ENCODE results near the gene RAB40C. TPM values are rescaled to one million over a fixed set of nuclear protein-coding genes. Genes with fewer than 3 reads are reported as not detected.

The RAB40C gene
- polyA plus RNA-seq, 12 donors: 8.8 to 25.9 (median 10.6) TPM; not detected in 1

- DNase-seq: no peak
Measured at GRCh38 chr16:609316-609715, 19.4 kb downstream of the RAB40C start.

GRCh38 chr16:609984-610383 is 20.1 kb downstream of the RAB40C start:
- no peak for DNase-seq

DNA sequence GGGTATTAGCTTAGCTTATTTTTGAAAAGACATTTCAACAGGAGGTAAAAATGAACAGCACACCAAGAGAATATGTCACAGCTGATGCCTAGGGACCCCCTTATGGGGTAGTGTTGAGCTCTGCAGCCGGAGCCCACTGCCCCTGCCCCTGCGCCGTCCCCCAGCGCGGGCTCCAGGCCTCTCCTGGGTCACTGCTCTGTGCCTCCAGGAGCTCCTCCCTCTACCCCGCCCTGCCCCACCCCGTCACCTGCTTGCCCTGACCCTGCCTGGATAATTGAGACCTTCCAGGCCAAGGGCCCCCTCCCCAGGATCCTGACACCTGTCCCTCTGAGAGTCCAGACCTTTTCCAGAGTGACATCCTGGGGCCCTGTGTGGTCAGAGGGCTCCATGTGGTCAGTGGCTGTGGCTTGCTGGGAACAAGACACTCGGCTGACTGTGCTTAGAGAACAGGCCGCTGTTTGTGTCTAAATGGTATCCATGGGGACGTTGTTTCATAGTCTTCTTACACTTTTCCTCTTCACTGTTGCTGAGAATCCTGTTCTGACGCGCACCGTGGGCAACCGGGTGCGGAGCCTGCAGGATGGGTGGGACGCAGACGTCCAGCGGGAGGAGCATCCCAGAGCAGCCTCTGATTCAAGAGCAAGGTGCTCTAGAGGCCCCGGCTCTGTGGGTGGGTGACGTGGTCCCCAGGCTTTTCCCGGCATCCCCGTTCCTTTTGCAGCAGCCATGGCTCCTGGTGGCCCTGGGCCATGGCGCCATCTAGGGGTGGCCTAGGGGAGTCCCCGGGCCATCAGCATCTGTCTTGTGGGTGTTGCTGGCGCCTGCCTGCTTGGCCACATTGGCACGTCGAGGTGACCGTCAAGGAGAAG is 20.9 kb downstream of the RAB40C start:
- DNase-seq: no peak

DNA sequence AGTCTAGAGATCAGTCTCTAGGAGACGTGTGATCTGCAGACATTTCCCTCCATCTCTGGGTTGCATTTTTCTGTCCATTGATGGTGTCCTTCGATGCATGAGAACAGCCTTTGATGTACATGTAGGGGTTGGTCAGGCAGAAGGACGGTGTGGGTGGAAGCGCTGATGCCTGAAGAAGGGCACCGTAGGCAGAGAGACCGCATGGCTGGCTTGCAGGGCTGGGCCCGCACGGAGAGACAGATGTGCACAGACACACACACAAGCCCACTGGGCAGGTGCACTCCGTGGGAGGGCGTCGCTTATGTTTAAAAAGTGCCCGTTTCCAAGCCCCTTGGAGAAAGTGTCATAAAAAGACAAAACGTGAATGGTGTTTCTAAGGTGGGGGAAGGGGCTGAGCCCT is 25.3 kb downstream of the RAB40C start:
- no peak for DNase-seq

GRCh38 chr16:616733-617586 is 27.1 kb downstream of the RAB40C start:
- no peak for DNase-seq

GRCh38 chr16:617855-618254 is 28.0 kb downstream of the RAB40C start:
- no peak for DNase-seq

DNA sequence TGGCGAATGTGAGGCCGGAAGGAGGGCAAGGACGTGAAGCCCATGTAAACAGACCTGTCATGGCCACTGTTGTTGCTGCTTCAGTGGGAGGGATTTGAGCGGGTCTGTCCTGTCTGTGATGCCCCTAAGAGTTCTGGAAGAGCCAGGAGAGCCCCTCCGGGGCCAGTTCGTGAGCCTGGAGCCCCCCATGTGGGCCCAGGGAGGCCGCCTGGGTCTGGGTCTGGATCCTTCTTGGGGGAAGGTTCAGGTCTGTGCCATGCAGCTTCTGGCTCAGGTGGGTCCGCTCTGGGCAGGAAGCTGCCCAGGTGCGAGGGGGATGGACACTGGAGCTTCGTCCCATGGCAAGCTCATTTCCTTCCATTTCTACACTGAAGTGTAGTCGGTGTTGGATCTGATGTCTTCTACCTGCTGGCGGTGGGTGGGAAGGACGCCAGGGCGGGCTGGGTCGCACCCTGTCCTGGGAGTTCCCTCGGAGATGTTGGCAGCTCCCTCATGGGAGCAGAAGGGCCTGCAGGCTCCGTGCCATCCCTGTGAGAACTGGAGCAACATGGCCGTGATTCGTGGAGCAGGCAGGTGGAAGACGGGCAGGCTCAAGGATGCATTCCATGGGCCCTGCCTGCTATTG is 29.7 kb downstream of the RAB40C start:
- DNase-seq: no peak

DNA sequence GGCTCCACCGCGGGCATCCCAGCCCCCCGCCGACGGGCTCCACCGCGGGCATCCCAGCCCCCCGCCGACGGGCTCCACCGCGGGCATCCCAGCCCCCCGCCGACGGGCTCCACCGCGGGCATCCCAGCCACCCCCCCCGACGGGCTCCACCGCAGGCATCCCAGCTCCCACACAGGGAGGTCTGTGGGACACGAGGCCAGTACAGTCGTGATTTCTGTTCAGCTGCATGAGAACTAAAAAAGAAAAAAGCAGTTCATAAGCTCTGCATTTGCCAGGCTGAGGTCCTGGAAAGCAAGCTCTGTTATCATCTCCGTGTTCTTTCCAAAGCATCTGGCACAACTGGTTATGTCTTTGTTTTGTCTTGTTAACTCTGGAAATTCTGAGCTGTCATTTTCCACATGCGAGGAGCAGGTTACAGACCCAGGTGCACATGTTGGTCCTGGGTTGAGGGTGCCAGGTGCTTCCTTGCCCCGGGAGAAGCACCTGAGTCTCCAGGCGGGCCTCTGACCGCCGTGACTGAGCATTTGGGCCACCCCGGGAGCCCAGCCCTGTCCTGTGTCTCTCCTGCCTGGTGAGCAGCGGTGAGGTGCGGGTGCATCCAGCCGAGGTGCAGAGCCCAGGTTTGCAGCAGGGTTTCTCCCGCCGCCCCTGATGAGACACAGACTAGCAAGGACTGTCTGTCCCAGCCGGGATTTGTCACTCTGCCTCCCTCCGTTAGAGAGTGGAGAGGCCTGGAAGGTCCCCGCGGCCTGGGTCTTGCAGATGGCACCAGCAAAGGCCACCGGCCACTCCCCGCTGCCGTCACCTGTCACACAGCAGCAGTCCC is 31.0 kb downstream of the RAB40C start:
- no peak for DNase-seq

GRCh38 chr16:621526-622105 is 31.8 kb downstream of the RAB40C start:
- no peak for DNase-seq

- no peak for DNase-seq
Measured at GRCh38 chr16:622920-623280, 33.0 kb downstream of the RAB40C start.

DNA sequence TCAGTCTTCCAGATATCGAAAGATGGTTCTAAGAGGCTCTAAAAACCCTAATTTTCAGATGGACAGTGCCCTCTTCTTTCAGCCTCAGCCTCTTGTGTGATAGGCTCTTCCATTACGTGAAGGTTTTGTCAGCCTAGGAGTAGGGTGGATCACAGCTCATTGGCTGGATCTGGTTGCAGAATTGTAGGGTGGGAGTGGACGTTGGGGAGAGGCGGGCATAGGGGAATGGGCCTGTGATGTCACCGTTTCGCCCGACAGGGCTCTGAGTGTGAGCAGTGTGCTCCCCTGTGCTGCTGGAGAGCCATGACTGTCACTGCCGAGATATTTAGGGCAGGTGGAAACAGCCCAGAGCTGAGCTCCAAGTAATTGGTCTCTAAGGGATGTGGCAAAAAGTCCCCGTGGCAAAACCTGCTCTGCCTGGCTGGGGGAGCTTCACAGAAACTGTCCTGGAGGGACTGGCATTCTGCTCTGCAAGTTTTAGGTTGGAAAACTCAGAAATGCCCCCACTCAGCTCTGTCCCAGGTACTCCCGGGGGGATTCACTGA is 34.7 kb downstream of the RAB40C start:
- DNase-seq: no peak

DNA sequence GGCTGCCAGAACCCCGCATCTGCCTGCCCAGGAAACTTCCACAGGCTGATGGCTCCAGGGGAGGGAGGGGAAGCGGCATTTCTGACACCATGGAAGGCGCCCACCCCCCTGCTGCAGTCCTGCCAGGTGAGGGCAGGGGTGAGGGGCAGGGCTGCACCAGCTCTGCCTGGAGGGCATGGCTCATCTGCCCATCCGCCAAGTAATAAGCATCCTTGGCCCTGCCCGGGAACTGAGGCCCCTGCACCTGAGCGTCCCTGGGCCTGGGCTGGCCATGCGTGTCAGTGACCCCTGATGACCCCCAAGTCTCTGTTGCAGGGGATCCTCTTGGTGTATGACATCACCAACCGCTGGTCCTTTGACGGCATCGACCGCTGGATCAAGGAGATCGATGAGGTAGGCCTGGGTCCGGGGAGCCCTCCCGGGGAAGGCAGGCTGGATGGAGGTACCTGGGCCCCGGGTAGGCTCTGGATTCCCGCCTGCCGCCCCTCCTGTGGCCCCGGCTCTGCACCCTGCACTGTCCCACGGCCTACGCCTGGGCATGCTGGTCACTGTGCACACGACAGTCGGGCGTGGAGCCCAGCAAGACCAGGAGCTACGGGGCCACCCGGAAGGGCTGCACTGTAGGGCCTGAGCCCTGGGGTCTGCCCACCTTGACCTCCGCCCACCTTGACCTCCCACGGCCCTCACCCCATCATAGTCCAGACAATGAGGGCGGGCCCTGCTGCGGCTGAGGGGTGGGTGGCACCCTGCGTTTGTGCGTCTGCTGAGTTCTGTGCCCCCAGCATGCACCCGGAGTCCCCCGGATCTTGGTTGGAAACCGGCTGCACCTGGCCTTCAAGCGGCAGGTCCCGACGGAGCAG is 35.5 kb downstream of the RAB40C start:
- no peak for DNase-seq

DNA sequence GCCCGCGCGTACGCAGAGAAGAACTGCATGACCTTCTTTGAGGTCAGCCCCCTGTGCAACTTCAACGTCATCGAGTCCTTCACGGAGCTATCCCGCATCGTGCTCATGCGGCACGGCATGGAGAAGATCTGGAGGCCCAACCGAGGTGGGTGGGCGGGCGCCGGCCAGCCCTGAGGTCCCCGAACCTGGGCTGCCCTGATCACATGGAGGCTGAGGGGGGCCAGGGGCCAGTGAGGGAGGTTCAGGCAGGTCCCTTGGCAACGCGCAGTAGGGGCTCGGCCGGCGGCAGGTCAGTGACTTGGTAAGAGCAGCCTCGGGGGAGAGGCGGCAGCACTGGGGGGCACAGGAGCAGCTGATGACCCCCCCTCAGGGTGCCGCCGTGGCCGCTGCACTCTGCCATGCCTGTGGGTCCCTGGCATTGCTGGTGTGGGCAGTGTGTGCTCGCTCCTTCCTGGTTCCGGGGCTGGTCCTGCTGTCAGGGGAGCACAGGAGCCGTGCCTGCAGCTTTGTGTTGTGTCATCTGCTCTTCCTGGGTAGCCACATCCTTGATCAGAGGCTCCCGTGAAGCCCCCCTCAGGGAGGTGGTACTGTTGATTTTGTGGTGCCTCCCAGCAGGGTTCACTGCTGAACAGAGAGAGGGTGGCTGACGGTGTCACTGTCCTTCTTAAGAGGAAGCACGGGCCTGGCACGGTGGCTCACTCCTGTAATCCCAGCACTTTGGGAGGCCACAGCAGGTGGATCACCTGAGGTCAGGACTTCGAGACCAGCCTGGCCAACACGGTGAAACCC is 36.3 kb downstream of the RAB40C start:
- no peak for DNase-seq

DNA sequence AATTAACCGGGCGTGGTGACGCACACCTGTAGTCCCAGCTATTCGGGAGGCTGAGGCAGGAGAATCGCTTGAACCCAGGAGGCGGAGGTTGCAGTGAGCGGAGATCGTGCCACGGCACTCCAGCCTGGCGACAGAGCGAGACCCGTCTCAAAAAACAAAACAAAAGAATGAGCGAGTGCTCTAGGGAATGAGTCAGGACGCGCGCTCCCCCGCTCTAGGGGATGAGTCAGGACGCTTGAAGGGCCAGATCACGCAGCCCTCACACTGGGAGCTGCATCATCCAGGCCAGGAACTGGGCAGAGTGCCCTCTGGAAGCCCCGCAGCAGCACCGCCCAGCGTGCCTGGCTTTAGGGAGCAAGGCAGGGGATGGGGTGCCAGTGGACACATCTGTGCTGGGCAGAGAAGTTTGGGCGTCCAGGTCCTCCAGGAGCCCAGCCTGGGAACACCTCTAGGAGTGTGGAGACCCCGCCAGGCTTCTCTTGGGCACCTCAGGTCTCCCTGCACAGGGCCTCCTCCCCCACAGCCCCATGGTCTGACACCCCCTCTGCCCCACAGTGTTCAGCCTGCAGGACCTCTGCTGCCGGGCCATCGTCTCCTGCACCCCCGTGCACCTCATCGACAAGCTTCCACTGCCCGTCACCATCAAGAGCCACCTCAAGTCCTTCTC is 37.1 kb downstream of the RAB40C start:
- DNase-seq: no peak

DNA sequence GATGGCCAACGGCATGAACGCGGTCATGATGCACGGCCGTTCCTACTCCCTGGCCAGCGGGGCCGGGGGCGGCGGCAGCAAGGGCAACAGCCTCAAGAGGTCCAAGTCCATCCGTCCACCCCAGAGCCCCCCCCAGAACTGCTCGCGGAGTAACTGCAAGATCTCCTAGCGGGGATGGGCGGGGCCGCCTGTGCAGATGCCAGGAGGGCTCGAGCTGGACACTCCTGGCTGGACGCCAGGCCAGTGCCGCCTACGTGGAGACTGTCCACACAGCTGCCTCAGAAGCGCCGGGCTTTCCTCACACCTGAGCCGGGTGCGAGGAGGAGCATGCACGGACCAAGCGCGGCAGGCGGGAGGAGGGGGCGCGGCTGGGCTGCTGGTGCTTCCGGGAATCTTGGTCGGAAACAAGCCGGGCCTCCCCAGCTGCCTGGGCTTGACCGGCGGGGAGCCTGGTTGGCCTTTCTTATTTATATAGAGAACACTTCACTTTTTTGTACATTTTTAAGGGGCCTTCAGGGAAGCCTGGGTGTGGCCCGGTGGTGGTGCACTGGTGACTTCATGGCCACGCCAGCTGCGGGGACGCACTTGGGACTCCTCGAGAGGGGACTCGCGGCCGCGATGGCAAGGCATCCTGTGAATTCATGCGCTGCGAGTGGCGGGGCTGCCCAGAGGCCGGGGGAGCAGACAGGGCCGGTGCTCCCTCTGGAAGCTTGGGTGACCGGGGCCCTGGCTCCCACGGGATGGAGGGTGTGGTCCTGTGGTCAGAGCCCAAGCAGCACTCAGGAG is 37.8 kb downstream of the RAB40C start:
- no peak for DNase-seq

DNA sequence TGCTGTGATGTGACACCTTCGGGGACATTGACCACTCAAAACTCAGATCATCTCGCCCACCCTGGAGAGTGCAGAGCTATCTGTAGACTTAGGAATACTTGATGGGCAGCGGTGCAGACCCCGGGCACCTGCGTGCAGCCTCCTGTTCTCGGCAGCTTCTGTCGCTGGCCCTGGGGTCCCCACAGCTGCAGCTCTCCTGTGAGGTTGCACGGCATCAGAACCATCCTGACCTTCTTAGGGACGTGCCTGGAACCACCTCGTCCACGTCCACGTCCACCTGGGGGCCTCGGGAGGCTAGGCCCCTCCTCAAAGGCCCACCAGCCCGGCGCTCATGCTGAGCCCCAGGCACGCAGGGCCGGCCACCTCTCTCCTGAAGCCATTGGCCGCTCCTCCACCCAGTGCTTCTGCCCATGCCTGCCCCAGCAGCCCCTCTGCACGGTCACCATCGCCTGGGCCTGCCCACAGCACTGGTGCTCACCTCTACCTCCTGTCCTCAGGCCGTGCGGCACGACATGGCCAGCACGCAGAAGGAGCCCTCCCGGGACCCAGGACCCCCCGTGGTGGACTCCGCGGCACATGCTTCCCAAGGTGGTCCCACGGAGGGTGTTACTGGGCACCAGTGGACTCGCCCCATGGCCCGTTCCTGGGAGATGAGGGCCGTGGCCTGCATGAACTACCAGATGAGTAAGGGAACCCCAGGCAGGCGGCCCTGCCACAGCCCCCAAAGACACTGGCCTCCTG is 38.6 kb downstream of the RAB40C start:
- no peak for DNase-seq
